HUES64 (cell line): ENCODE results near the gene KCNC3.

Experiments used
- H3K27ac ChIP-seq: 2 replicates; pipeline ENCODE4 v1.7.0; 2013; ENCODE audit warnings: low read depth, low read length, inconsistent platforms
- H3K27me3 ChIP-seq: 2 replicates; pipeline ENCODE4 v1.6.1; 2013; ENCODE audit warnings: mild to moderate bottlenecking, low read length; ENCODE audit not compliant: insufficient read depth
- H3K36me3 ChIP-seq: 2 replicates; pipeline ENCODE4 v1.6.1; 2013; ENCODE audit warnings: mild to moderate bottlenecking, low read length; ENCODE audit not compliant: insufficient read depth
- H3K4me1 ChIP-seq: 2 replicates; pipeline ENCODE4 v1.6.1; 2013; ENCODE audit warnings: mild to moderate bottlenecking, low read length, moderate library complexity; ENCODE audit not compliant: insufficient read depth
- H3K4me3 ChIP-seq: 2 replicates; pipeline ENCODE4 v1.5.1; 2013; ENCODE audit warnings: mild to moderate bottlenecking, low read length, moderate library complexity
- H3K9ac ChIP-seq: 2 replicates; pipeline ENCODE4 v1.6.1; 2013; ENCODE audit warnings: mild to moderate bottlenecking, low read depth, low read length
- H3K9me3 ChIP-seq: 2 replicates; pipeline ENCODE4 v1.6.1; 2013; ENCODE audit warnings: low read depth, low read length; ENCODE audit not compliant: insufficient read depth
- WGBS: fragments of 150-250, 120-280 bp; methylation state at CpG from one replicate; pipeline ENCODE4 v1.1.7; 2013; ENCODE audit warnings: missing lambda C conversion rate; 5-methylcytosine and 5-hydroxymethylcytosine counted together

Gene KCNC3

GRCh38 chr19:50268041-50268440 is 61.1 kb downstream of the KCNC3 start:
- Histone ChIP-seq H3K27ac (no peak overlapping the region), H3K4me3 (no peak overlapping the region), H3K27me3 (no peaks in the 10 kb centered on the region), H3K36me3 (0 out of 2 replicates have a peak, but pooled peaks cover 6% of the 10 kb centered on the region), H3K9me3 (peaks cover 39% of the 10 kb centered on the region), H3K9ac (no peak overlapping the region), H3K4me1 (no peaks in the 10 kb centered on the region)
- 94% methylated on average over 13 of the region's 13 CpGs for WGBS

- H3K4me1 ChIP-seq: no peaks in the 10 kb centered on the region
- H3K27me3 ChIP-seq: no peaks in the 10 kb centered on the region
- no peak overlapping the region for H3K27ac ChIP-seq
- 56% methylated on average over 20 of the region's 20 CpGs for WGBS
- H3K9me3 ChIP-seq: peaks cover 34% of the 10 kb centered on the region
- H3K36me3 ChIP-seq: 0 out of 2 replicates have a peak, but pooled peaks cover 6% of the 10 kb centered on the region
- no peak overlapping the region for H3K9ac ChIP-seq
- no peak overlapping the region for H3K4me3 ChIP-seq
These were observed 62.3 kb downstream of the KCNC3 start for GRCh38 chr19:50266896-50267295.

GRCh38 chr19:50266041-50266440 is 63.1 kb downstream of the KCNC3 start:
- Histone ChIP-seq H3K27ac (no peak overlapping the region), H3K36me3 (0 out of 2 replicates have a peak, but pooled peaks cover 6% of the 10 kb centered on the region), H3K27me3 (no peaks in the 10 kb centered on the region), H3K4me3 (no peak overlapping the region), H3K4me1 (no peaks in the 10 kb centered on the region), H3K9ac (no peak overlapping the region), H3K9me3 (peaks cover 26% of the 10 kb centered on the region)
- 94% methylated on average over 8 of the region's 8 CpGs for WGBS

- Histone ChIP-seq H3K9ac (no peak overlapping the region), H3K4me3 (no peak overlapping the region), H3K4me1 (no peaks in the 10 kb centered on the region), H3K27me3 (no peaks in the 10 kb centered on the region), H3K36me3 (0 out of 2 replicates have a peak, but pooled peaks cover 6% of the 10 kb centered on the region), H3K9me3 (peaks cover 22% of the 10 kb centered on the region), H3K27ac (no peak overlapping the region)
- 79% methylated on average over 8 of the region's 8 CpGs for WGBS
These were observed 64.5 kb downstream of the KCNC3 start for GRCh38 chr19:50264483-50265186.

GRCh38 chr19:50263176-50263575 is 66.0 kb downstream of the KCNC3 start:
- 93% methylated on average over 8 of the region's 8 CpGs for WGBS
- H3K27me3 ChIP-seq: no peaks in the 10 kb centered on the region
- H3K36me3 ChIP-seq: no peaks in the 10 kb centered on the region
- no peaks in the 10 kb centered on the region for H3K4me1 ChIP-seq
- H3K4me3 ChIP-seq: no peak overlapping the region
- no peak overlapping the region for H3K9ac ChIP-seq
- peaks cover 13% of the 10 kb centered on the region for H3K9me3 ChIP-seq
- H3K27ac ChIP-seq: no peak overlapping the region
